Uterus (tissue), 4 donors: ENCODE data around the gene OR7G1. TPM values are rescaled to one million over a fixed set of nuclear protein-coding genes. Genes with fewer than 3 reads are reported as not detected.

ENCODE experiments used
- DNase-seq, 2 donors: peaks; one replicate each; pipeline ENCODE4 v3.0.0-alpha.2; 2019 to 2020
- H3K27ac ChIP-seq, 2 donors: fragments of 200-600 bp; sonication (generic); 1 replicate in 1 of 2; 2 replicates in 1 of 2; pipeline ENCODE4 v1.5.1; 2016 to 2018
- H3K27me3 ChIP-seq, 2 donors: fragments of 200-600 bp; sonication (generic); one replicate each; pipeline ENCODE4 v1.5.1; 2018 to 2019; ENCODE audit warnings: control low read depth in 1 of 2
- H3K36me3 ChIP-seq, 2 donors: fragments of 200-600 bp; sonication (generic); one replicate each; pipeline ENCODE4 v1.5.1; 2019; ENCODE audit warnings: control low read depth in 1 of 2
- H3K4me1 ChIP-seq, 2 donors: fragments of 200-600 bp; sonication (generic); one replicate each; pipeline ENCODE4 v1.5.1; 2018 to 2019; ENCODE audit warnings: control low read depth in 1 of 2
- H3K4me3 ChIP-seq, 2 donors: fragments of 200-600 bp; sonication (generic); 1 replicate in 1 of 2; 2 replicates in 1 of 2; pipeline ENCODE4 v1.5.1; 2018 to 2019; ENCODE audit warnings: mild to moderate bottlenecking in 1 of 2
- H3K9me3 ChIP-seq, 2 donors: fragments of 200-600 bp; sonication (generic); one replicate each; pipeline ENCODE4 v1.5.1; 2019; ENCODE audit warnings: control low read depth in 1 of 2
- CTCF ChIP-seq, 4 experiments: fragments of 200-600 bp in 2 of 4; fragments of 450-650 bp in 2 of 4; sonication (generic) in 2 of 4; IDR thresholded peaks; one replicate each; pipeline ENCODE4 v1.5.1; 2016 to 2019; ENCODE audit warnings: antibody characterized with exemption in 4 of 4, mild to moderate bottlenecking in 2 of 4, moderate library complexity in 1 of 4
- POLR2A ChIP-seq, 2 donors: fragments of 450-650 bp; IDR thresholded peaks; one replicate each; pipeline ENCODE4 v1.6.1; 2016; ENCODE audit warnings: antibody characterized with exemption in 2 of 2, mild to moderate bottlenecking in 1 of 2, moderate library complexity in 1 of 2
- intact Hi-C: fragments of 100-400 bp; cut with DNase I; formaldehyde crosslinking; loops from one replicate; pipeline ENCODE4 v1.15.1; 2023; ENCODE audit warnings: low total_unique reads
- total RNA-seq, 4 donors: library from RNA; depleted of rRNA in 3 of 4; stranded (reverse); fragments of >200 nt in 3 of 4; gene quantifications; one replicate each; pipeline versions ENCODE4 v1.1.0 to v1.2.4, GENCODE V29; 2014 to 2023
- donor health status: DM: yes; HTN: yes; CAD: no.

The OR7G1 gene
- total RNA-seq, 4 donors from 2014 or later: not detected

GRCh38 chr19:9146882-9147281, 31.3 kb upstream of the OR7G1 start:
- Histone ChIP-seq H3K27me3 (no peaks in the 10 kb centered on the region), H3K4me1 (peaks cover 0 to under 1% of the 10 kb centered on the region in 2 donors), H3K36me3 (no peaks in the 10 kb centered on the region), H3K9me3 (peaks cover 0 to 16% of the 10 kb centered on the region in 2 donors), H3K27ac (no peak overlapping the region), H3K4me3 (no peak overlapping the region)
- no peak for DNase-seq
- TF ChIP-seq CTCF (IDR thresholded peaks at IDR 0.05) (no peak), POLR2A (IDR thresholded peaks at IDR 0.05) (no peak)
- intact Hi-C loops: no loop called here

DNA sequence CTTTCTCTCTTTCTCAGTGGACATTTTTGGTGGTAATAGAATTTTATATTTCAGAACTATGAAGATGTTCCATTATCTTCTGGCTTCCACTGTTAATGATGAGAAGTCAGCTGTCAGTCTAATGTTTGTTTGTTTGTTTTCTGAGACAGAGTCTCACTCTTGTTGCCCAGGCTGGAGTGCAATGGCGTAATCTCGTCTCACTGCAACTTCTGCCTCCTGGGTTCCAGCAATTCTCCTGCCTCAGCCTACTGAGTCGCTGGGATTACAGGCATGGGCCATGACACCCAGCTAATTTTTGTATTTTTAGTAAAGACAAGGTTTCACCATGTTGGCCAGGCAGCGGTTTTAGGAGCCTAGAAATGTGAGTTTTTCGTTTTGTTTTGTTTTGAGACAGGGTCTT, 29.4 kb upstream of the OR7G1 start:
- Histone ChIP-seq H3K36me3 (no peaks in the 10 kb centered on the region), H3K4me3 (no peak overlapping the region), H3K27ac (no peak overlapping the region), H3K4me1 (peaks cover 0 to 10% of the 10 kb centered on the region in 2 donors), H3K27me3 (no peaks in the 10 kb centered on the region), H3K9me3 (peaks cover 0 to 16% of the 10 kb centered on the region in 2 donors)
- intact Hi-C loops: no loop called here
- TF ChIP-seq POLR2A (IDR thresholded peaks at IDR 0.05): no peak
- TF ChIP-seq CTCF (IDR thresholded peaks at IDR 0.05): no peak
- DNase-seq: no peak

- H3K4me1 ChIP-seq: peaks cover 0 to 10% of the 10 kb centered on the region in 2 donors
- H3K9me3 ChIP-seq: peaks cover 0 to 10% of the 10 kb centered on the region in 2 donors
- TF ChIP-seq POLR2A (IDR thresholded peaks at IDR 0.05) (peak in 1 of 2 donors; percentile 59), CTCF (IDR thresholded peaks at IDR 0.05) (no peak)
- DNase-seq: peak; percentile 90 to 95
- H3K27ac ChIP-seq: peak within 1 kb of the TSS; percentile 87 to 90
- H3K4me3 ChIP-seq: peak within 1 kb of the TSS; percentile 72 to 96
- H3K27me3 ChIP-seq: no peaks in the 10 kb centered on the region
- H3K36me3 ChIP-seq: no peaks in the 10 kb centered on the region
- intact Hi-C loops: no loop called here
Measured at GRCh38 chr19:9140159-9140874, 24.8 kb upstream of the OR7G1 start, which contains the start of gene ZNF317. ZNF317 (plus strand) TSS chr19:9140397; CDS start chr19:9156017, 15,620 bp downstream.

- peak overlapping the region; percentile 87 to 90 for H3K27ac ChIP-seq
- intact Hi-C loops: no loop called here
- no peak for TF ChIP-seq CTCF (IDR thresholded peaks at IDR 0.05)
- no peak for TF ChIP-seq POLR2A (IDR thresholded peaks at IDR 0.05)
Measured at GRCh38 chr19:9139609-9140158, 24.1 kb upstream of the OR7G1 start.

GRCh38 chr19:9132422-9132821, 16.9 kb upstream of the OR7G1 start:
- Histone ChIP-seq H3K9me3 (no peaks in the 10 kb centered on the region), H3K4me1 (no peaks in the 10 kb centered on the region), H3K36me3 (no peaks in the 10 kb centered on the region), H3K4me3 (no peak overlapping the region), H3K27ac (no peak overlapping the region), H3K27me3 (no peaks in the 10 kb centered on the region)
- no peak for DNase-seq
- TF ChIP-seq CTCF (IDR thresholded peaks at IDR 0.05): no peak
- no peak for TF ChIP-seq POLR2A (IDR thresholded peaks at IDR 0.05)
- intact Hi-C loops: no loop called here

More at GRCh38 chr19:9139609-9140158, 24.1 kb upstream of the OR7G1 start:
- H3K27me3 ChIP-seq: no peaks in the 10 kb centered on the region
- peaks cover 0 to 10% of the 10 kb centered on the region in 2 donors for H3K4me1 ChIP-seq
- DNase-seq: no peak
- peaks cover 0 to 4% of the 10 kb centered on the region in 2 donors for H3K9me3 ChIP-seq
- H3K36me3 ChIP-seq: no peaks in the 10 kb centered on the region
- peak overlapping the region; percentile 72 to 96 for H3K4me3 ChIP-seq
